Measurements from ENCODE around the gene LILRA2. TPM values are rescaled to one million over a fixed set of nuclear protein-coding genes. Genes with fewer than 3 reads are reported as not detected.

Gene LILRA2
- not detected in 2 replicates for total RNA-seq (2022)
- Bru-seq, nascent RNA = not detected
- BruChase-seq, experiment 1, labeled RNA remaining after a 2-hour chase = not detected
- not detected for BruChase-seq, experiment 2, labeled RNA remaining after a 6-hour chase
- long read RNA-seq = 0 reads

DNA sequence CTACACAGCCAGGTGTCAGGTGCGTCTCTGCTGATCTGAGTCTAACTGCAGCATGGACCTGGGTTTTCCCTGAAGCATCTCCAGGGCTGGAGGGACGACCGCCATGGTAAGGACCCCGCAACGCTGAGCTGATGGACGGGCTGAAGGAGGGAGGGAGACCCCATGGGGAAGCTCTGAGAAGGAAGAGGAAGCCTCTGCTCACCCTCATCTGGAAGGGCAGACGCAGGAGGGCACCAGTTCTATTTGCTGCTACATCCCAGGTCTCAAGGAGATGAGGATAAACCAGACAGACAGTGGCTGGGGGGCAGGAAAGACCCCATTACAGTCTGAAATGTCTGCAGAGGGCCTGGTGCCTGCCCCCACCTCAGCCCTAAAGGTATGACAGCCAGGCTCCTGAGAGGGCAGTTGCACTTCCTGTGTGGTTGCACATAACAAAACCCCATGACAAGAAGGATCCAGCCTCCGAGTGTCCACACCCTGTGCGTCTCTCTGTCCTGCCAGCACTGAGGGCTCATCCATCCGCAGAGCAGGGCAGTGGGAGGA lies at the start of gene LILRA2:
TSS of gene LILRA2 (plus strand) at position 461 of the 543 bp plus-strand sequence. CDS start 89 bp downstream, outside the sequence.
- no peak for DNase-seq
- Histone ChIP-seq H3K4me3 (ENCODE audit: low read depth, low read length) (no peak within 1 kb of the TSS), H3K9me3 (no peaks in the 10 kb centered on the region), H3K27me3 (replicated peaks; ENCODE audit: control insufficient read depth, insufficient read depth, low read length) (no peaks in the 10 kb centered on the region; the same call in none of the 2 replicates), H3K4me1 (no peaks in the 10 kb centered on the region), H3K36me3 (ENCODE audit: control insufficient read depth, insufficient read depth, low read length) (no peaks in the 10 kb centered on the region)
- Mint-ChIP-seq H3K27ac (ENCODE audit: unreplicated experiment) (no peak within 1 kb of the TSS), H3K27me3 (ENCODE audit: insufficient read depth, unreplicated experiment) (peaks cover 18% of the 10 kb centered on the region), H3K9me3 (ENCODE audit: unreplicated experiment) (no peaks in the 10 kb centered on the region), H3K4me1 (ENCODE audit: low read depth, unreplicated experiment) (no peaks in the 10 kb centered on the region), H3K4me3 (ENCODE audit: unreplicated experiment) (no peak within 1 kb of the TSS), H3K36me3 (ENCODE audit: insufficient read depth, unreplicated experiment) (no peaks in the 10 kb centered on the region)
- ChIA-PET CTCF (no interaction called here), POLR2A (no interaction called here)
- intact Hi-C loops (cut with micrococcal nuclease; ENCODE audit: unreplicated experiment) = no loop called here
- no TSS peak for BruUV-seq (replicated peaks)
- TF ChIP-seq, protein P1, sequence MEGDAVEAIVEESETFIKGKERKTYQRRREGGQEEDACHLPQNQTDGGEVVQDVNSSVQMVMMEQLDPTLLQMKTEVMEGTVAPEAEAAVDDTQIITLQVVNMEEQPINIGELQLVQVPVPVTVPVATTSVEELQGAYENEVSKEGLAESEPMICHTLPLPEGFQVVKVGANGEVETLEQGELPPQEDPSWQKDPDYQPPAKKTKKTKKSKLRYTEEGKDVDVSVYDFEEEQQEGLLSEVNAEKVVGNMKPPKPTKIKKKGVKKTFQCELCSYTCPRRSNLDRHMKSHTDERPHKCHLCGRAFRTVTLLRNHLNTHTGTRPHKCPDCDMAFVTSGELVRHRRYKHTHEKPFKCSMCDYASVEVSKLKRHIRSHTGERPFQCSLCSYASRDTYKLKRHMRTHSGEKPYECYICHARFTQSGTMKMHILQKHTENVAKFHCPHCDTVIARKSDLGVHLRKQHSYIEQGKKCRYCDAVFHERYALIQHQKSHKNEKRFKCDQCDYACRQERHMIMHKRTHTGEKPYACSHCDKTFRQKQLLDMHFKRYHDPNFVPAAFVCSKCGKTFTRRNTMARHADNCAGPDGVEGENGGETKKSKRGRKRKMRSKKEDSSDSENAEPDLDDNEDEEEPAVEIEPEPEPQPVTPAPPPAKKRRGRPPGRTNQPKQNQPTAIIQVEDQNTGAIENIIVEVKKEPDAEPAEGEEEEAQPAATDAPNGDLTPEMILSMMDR (IDR thresholded peaks at IDR 0.05; ENCODE audit: insufficient read depth in 1 of 2, low read depth in 1 of 2, low read length in 1 of 2, severe bottlenecking in 1 of 2, unreplicated experiment in 1 of 2) = no peak

DNA sequence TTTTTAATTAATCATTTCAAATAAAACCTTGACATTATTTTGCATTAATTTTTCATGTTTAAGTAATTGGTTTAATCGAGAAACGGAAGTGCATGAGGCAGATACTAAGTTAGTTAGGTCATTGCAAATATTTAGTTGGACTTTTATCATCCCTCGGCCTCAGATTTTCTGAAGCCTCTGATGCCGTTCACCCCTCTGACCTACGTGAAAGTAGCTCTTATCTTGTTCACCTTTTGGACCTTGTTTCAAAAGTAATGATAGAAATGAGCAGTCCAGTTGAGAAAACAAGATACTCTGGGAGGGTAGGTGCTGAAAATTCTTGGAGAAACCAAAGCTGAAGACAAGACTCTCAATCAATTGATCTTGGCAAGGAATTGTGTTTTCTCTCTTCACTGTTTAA lies 48.0 kb upstream of the LILRA2 start:
- H3K36me3 Mint-ChIP-seq (ENCODE audit: insufficient read depth, unreplicated experiment) = no peaks in the 10 kb centered on the region
- no peaks in the 10 kb centered on the region for H3K4me1 Mint-ChIP-seq (ENCODE audit: low read depth, unreplicated experiment)
- no peaks in the 10 kb centered on the region for H3K9me3 Mint-ChIP-seq (ENCODE audit: unreplicated experiment)
- intact Hi-C loops (cut with micrococcal nuclease; ENCODE audit: unreplicated experiment) = no loop called here
- Histone ChIP-seq H3K4me3 (ENCODE audit: low read depth, low read length) (no peak overlapping the region), H3K9me3 (no peaks in the 10 kb centered on the region), H3K4me1 (peaks cover 7% of the 10 kb centered on the region; the same call in 1 of the 2 replicates), H3K36me3 (ENCODE audit: control insufficient read depth, insufficient read depth, low read length) (no peaks in the 10 kb centered on the region), H3K27me3 (replicated peaks; ENCODE audit: control insufficient read depth, insufficient read depth, low read length) (no peaks in the 10 kb centered on the region; the same call in 1 of the 2 replicates)
- ChIA-PET CTCF (interaction anchor here (0.6 kb wide), 1 partner anchor 1044 kb away, joined by 10 read pairs; no protein-coding TSS in a partner anchor), POLR2A (no interaction called here)
- no peak overlapping the region for H3K4me3 Mint-ChIP-seq (ENCODE audit: unreplicated experiment)
- no TSS peak for BruUV-seq (replicated peaks)
- H3K27me3 Mint-ChIP-seq (ENCODE audit: insufficient read depth, unreplicated experiment) = peaks cover 17% of the 10 kb centered on the region
- H3K27ac Mint-ChIP-seq (ENCODE audit: unreplicated experiment) = no peak overlapping the region
- TF ChIP-seq, protein P1 (IDR thresholded peaks at IDR 0.05; ENCODE audit: insufficient read depth in 1 of 2, low read depth in 1 of 2, low read length in 1 of 2, severe bottlenecking in 1 of 2, unreplicated experiment in 1 of 2) = no peak
- no peak for DNase-seq

DNA sequence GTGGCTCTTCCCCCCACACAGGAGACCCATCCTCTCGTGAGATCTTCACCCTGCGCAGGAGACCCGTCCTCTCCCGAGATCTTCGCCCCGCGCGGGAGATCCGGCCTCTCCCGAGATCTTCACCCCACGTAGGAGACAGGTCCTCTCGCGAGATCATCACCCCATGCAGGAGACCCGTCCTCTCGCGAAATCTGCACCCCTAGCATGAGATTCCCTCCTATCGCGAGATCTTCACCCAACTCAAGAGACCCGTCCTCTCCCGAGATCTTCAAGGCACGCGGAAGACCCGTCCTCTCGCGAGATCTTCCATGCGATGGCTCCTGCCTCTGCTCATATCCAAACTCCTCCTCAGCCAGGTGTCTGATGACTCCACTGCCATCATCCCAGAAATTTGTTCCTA lies 46.6 kb upstream of the LILRA2 start:
- Mint-ChIP-seq H3K27me3 (ENCODE audit: insufficient read depth, unreplicated experiment) (peaks cover 27% of the 10 kb centered on the region), H3K27ac (ENCODE audit: unreplicated experiment) (no peak overlapping the region), H3K4me1 (ENCODE audit: low read depth, unreplicated experiment) (no peaks in the 10 kb centered on the region), H3K4me3 (ENCODE audit: unreplicated experiment) (no peak overlapping the region), H3K9me3 (ENCODE audit: unreplicated experiment) (no peaks in the 10 kb centered on the region), H3K36me3 (ENCODE audit: insufficient read depth, unreplicated experiment) (no peaks in the 10 kb centered on the region)
- ChIA-PET POLR2A (no interaction called here), CTCF (no interaction called here)
- intact Hi-C loops (cut with micrococcal nuclease; ENCODE audit: unreplicated experiment) = no loop called here
- BruUV-seq (replicated peaks) = no TSS peak
- no peaks in the 10 kb centered on the region for H3K36me3 ChIP-seq (ENCODE audit: control insufficient read depth, insufficient read depth, low read length)
- H3K27me3 ChIP-seq (replicated peaks; ENCODE audit: control insufficient read depth, insufficient read depth, low read length) = no peaks in the 10 kb centered on the region; the same call in 1 of the 2 replicates
- H3K4me1 ChIP-seq = peaks cover 7% of the 10 kb centered on the region; the same call in 1 of the 2 replicates
- no peaks in the 10 kb centered on the region for H3K9me3 ChIP-seq
- DNase-seq = no peak
- TF ChIP-seq, protein P1 (IDR thresholded peaks at IDR 0.05; ENCODE audit: insufficient read depth in 1 of 2, low read depth in 1 of 2, low read length in 1 of 2, severe bottlenecking in 1 of 2, unreplicated experiment in 1 of 2) = no peak
- H3K4me3 ChIP-seq (ENCODE audit: low read depth, low read length) = no peak overlapping the region
